Adrenal gland (tissue), 5 donors: ENCODE results near the gene VPS37D.

Experiments used
- CTCF ChIP-seq, 6 experiments: fragments of 450-650 bp in 4 of 6; fragments of 200-600 bp in 2 of 6; sonication (generic) in 1 of 6; IDR thresholded peaks; 1 replicate in 5 of 6; 2 replicates in 1 of 6; pipeline versions ENCODE4 v1.5.1 to v1.8.0; 2016 to 2021; ENCODE audit warnings: antibody characterized with exemption in 6 of 6, mild to moderate bottlenecking in 2 of 6, moderate library complexity in 1 of 6
- POLR2A ChIP-seq, 2 donors: fragments of 450-650 bp; IDR thresholded peaks; one replicate each; pipeline ENCODE4 v1.6.1; 2017; ENCODE audit warnings: antibody characterized with exemption in 2 of 2, mild to moderate bottlenecking in 2 of 2, moderate library complexity in 1 of 2
- donor health status: DM: no; HTN: no; CAD: no.

GRCh38 chr7:73719806-73720169 lies 52.2 kb downstream of the VPS37D start:
- TF ChIP-seq CTCF (IDR thresholded peaks at IDR 0.05) = no peak
- no peak for TF ChIP-seq POLR2A (IDR thresholded peaks at IDR 0.05)
